ENCODE data around the gene CHST15. TPM values are rescaled to one million over a fixed set of nuclear protein-coding genes. Genes with fewer than 3 reads are reported as not detected.

CHST15 gene
- total RNA-seq: 10 to 100 TPM; 16.8 to 75.6 (median 26.3) TPM

GRCh38 chr10:124092860-124093773 lies at the start of gene CHST15:
CHST15 (minus strand) TSS chr10:124093598; CDS start chr10:124046212, 47,386 bp downstream.
- no peak for TF ChIP-seq CTCF (IDR thresholded peaks at IDR 0.05; ENCODE audit: low read depth)

- TF ChIP-seq CTCF (IDR thresholded peaks at IDR 0.05; ENCODE audit: low read depth): no peak
Observed at GRCh38 chr10:124142960-124143359, 49.6 kb upstream of the CHST15 start.

- no peak for TF ChIP-seq CTCF (IDR thresholded peaks at IDR 0.05; ENCODE audit: low read depth)
Observed at GRCh38 chr10:124142006-124142739, 48.8 kb upstream of the CHST15 start.

- no peak for TF ChIP-seq CTCF (IDR thresholded peaks at IDR 0.05; ENCODE audit: low read depth)
Observed at GRCh38 chr10:124138883-124139348, 45.5 kb upstream of the CHST15 start.

- no peak for TF ChIP-seq CTCF (IDR thresholded peaks at IDR 0.05; ENCODE audit: low read depth)
Observed at GRCh38 chr10:124138195-124138882, 44.9 kb upstream of the CHST15 start.

GRCh38 chr10:124134251-124134893 lies 41.0 kb upstream of the CHST15 start:
- TF ChIP-seq CTCF (IDR thresholded peaks at IDR 0.05; ENCODE audit: low read depth): no peak

Measured in subcutaneous adipose tissue (tissue), 4 donors.